HL-60 (cell line): Measurements from ENCODE around the gene FYN.

Experiments
- GABPA ChIP-seq: IDR thresholded peaks from 2 replicates; pipeline ENCODE4 v1.6.1; 2012; ENCODE audit warnings: low read depth
- POLR2AphosphoS5 ChIP-seq: IDR thresholded peaks from 2 replicates; pipeline ENCODE4 v1.6.1; 2012; ENCODE audit warnings: low read depth
- TF ChIP-seq, protein P1 (sequence below): IDR thresholded peaks from one replicate; pipeline ENCODE4 v1.5.1; 2011; ENCODE audit warnings: low read length, control low read depth, inconsistent platforms; ENCODE audit not compliant: insufficient read depth

DNA sequence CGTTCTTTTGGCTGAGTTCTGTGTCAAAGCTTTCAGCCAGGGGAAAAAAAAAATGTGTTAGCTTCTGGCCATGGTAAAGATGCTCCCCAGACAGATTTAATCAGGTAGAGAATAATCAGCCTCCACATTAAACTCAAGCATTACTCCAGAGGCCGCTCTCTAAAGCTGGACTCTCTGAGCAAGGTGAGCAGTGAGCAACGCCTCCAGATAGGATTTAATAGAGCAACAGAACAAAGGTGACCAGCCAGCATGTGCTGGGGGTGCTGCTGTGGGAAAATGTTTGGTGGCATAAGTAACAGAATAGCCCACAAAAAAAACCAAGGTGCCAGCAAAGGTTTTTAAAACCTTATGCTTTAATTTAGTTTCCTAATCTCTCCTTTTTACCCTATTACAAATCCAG lies 164.1 kb downstream of the FYN start:
- TF ChIP-seq, protein P1, sequence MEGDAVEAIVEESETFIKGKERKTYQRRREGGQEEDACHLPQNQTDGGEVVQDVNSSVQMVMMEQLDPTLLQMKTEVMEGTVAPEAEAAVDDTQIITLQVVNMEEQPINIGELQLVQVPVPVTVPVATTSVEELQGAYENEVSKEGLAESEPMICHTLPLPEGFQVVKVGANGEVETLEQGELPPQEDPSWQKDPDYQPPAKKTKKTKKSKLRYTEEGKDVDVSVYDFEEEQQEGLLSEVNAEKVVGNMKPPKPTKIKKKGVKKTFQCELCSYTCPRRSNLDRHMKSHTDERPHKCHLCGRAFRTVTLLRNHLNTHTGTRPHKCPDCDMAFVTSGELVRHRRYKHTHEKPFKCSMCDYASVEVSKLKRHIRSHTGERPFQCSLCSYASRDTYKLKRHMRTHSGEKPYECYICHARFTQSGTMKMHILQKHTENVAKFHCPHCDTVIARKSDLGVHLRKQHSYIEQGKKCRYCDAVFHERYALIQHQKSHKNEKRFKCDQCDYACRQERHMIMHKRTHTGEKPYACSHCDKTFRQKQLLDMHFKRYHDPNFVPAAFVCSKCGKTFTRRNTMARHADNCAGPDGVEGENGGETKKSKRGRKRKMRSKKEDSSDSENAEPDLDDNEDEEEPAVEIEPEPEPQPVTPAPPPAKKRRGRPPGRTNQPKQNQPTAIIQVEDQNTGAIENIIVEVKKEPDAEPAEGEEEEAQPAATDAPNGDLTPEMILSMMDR, result no peak
- TF ChIP-seq POLR2AphosphoS5, result no peak
- no peak for TF ChIP-seq GABPA
